Hepatocyte (in vitro differentiated cells): ENCODE results near the gene ABR. TPM values are rescaled to one million over a fixed set of nuclear protein-coding genes. Genes with fewer than 3 reads are reported as not detected.
"Not testable (repeated sequence)": the region's sequence is repeated elsewhere in the genome, so short reads cannot be mapped to it uniquely, and the experiment has no call there.

ENCODE experiments used
- DNase-seq: peaks from one replicate; pipeline ENCODE4 v3.0.0-alpha.2; 2016; ENCODE audit warnings: low spot score
- H2AFZ ChIP-seq: fragments of 200-600 bp; sonication (generic); 2 replicates; pipeline ENCODE4 v1.6.0; 2016; ENCODE audit warnings: antibody characterized with exemption, mild to moderate bottlenecking
- H3K27ac ChIP-seq: fragments of 200-600 bp; sonication (generic); 2 replicates; pipeline ENCODE4 v1.5.1; 2016; ENCODE audit warnings: mild to moderate bottlenecking
- H3K27me3 ChIP-seq: fragments of 200-600 bp; sonication (generic); 2 replicates; pipeline ENCODE4 v1.6.1; 2016
- H3K36me3 ChIP-seq: fragments of 200-600 bp; sonication (generic); replicated peaks from 2 replicates; pipeline ENCODE4 v1.5.1; 2016; ENCODE audit warnings: low read depth; ENCODE audit not compliant: insufficient read depth
- H3K4me1 ChIP-seq: fragments of 200-600 bp; sonication (generic); 2 replicates; pipeline ENCODE4 v1.5.1; 2016; ENCODE audit warnings: mild to moderate bottlenecking, moderate library complexity; ENCODE audit not compliant: insufficient read depth
- H3K4me2 ChIP-seq: fragments of 200-600 bp; sonication (generic); 2 replicates; pipeline ENCODE4 v1.6.0; 2016
- H3K4me3 ChIP-seq: fragments of 200-600 bp; sonication (generic); 2 replicates; pipeline ENCODE4 v1.5.1; 2016; ENCODE audit warnings: mild to moderate bottlenecking
- H3K79me2 ChIP-seq: fragments of 200-600 bp; sonication (generic); 2 replicates; pipeline ENCODE4 v1.6.0; 2017; ENCODE audit warnings: mild to moderate bottlenecking
- H3K9me2 ChIP-seq: fragments of 200-600 bp; sonication (generic); replicated peaks from 2 replicates; pipeline ENCODE4 v1.6.0; 2017; ENCODE audit warnings: mild to moderate bottlenecking; ENCODE audit not compliant: insufficient read depth
- H3K9me3 ChIP-seq: fragments of 200-600 bp; sonication (generic); 2 replicates; pipeline ENCODE4 v1.5.1; 2016; ENCODE audit warnings: low read depth, mild to moderate bottlenecking
- H4K20me1 ChIP-seq: fragments of 200-600 bp; sonication (generic); 2 replicates; pipeline ENCODE4 v1.6.0; 2016; ENCODE audit warnings: mild to moderate bottlenecking; ENCODE audit not compliant: insufficient read depth, poor library complexity, severe bottlenecking
- CTCF ChIP-seq: fragments of 200-600 bp; sonication (generic); IDR thresholded peaks from 2 replicates; pipeline ENCODE4 v1.5.1; 2016; ENCODE audit warnings: antibody characterized with exemption, mild to moderate bottlenecking; ENCODE audit not compliant: poor library complexity
- EZH2 ChIP-seq: fragments of 200-600 bp; sonication (generic); IDR thresholded peaks from 2 replicates; pipeline ENCODE4 v1.6.1; 2016; ENCODE audit warnings: antibody characterized with exemption, mild to moderate bottlenecking, borderline replicate concordance
- EZH2phosphoT487 ChIP-seq: fragments of 200-600 bp; sonication (generic); IDR thresholded peaks from one replicate; pipeline ENCODE4 v1.6.1; 2018; ENCODE audit warnings: antibody characterized with exemption, mild to moderate bottlenecking, low read depth, moderate library complexity; ENCODE audit not compliant: unreplicated experiment, severe bottlenecking
- WGBS: methylation state at CpG from one replicate; pipeline ENCODE4 v1.1.6; 2016; ENCODE audit warnings: low lambda C conversion rate; ENCODE audit errors: missing lambda C conversion rate; 5-methylcytosine and 5-hydroxymethylcytosine counted together
- polyA plus RNA-seq: library from polyadenylated mRNA; unstranded; fragments of >200 nt; fragmentation: Nextera tagmentation; extraction: Ambion mirVana; gene quantifications from 2 replicates; pipeline ENCODE4 v1.2.1, GENCODE V29; 2016
- total RNA-seq: library from RNA; depleted of rRNA; stranded (reverse); fragments of >200 nt; gene quantifications from 2 replicates; pipeline ENCODE4 v1.2.3, GENCODE V29; 2014

ABR gene
- total and polyA plus RNA-seq, 2 experiments from 2014 or later = 26.8 to 51.5 TPM

- H3K36me3 ChIP-seq = peaks cover 4% of the 10 kb centered on the region
- WGBS = 89% methylated on average over 10 of the region's 10 CpGs
- TF ChIP-seq EZH2phosphoT487 = no peak
- TF ChIP-seq EZH2 = no peak
- no peak for TF ChIP-seq CTCF
These were observed 112.4 kb downstream of the ABR start for GRCh38 chr17:1067282-1067956.

GRCh38 chr17:1065416-1065815 is 114.4 kb downstream of the ABR start:
- not testable (repeated sequence) for H3K27ac ChIP-seq, H3K4me3 ChIP-seq, H2AFZ ChIP-seq, H3K4me1 ChIP-seq, H3K36me3 ChIP-seq, H3K79me2 ChIP-seq, H3K9me3 ChIP-seq, H4K20me1 ChIP-seq, H3K9me2 ChIP-seq, H3K27me3 ChIP-seq, DNase-seq, H3K4me2 ChIP-seq
- 43% methylated on average over 4 of the region's 4 CpGs for WGBS

More at GRCh38 chr17:1067282-1067956, 112.4 kb downstream of the ABR start:
- no peaks in the 10 kb centered on the region for H3K79me2 ChIP-seq
- H3K4me1 ChIP-seq = no peaks in the 10 kb centered on the region
- H3K27me3 ChIP-seq = no peaks in the 10 kb centered on the region
- H4K20me1 ChIP-seq = no peaks in the 10 kb centered on the region
- H3K9me3 ChIP-seq = no peaks in the 10 kb centered on the region
- no peak overlapping the region for H3K4me2 ChIP-seq
- H3K27ac ChIP-seq = no peak overlapping the region
- H3K9me2 ChIP-seq = no peaks in the 10 kb centered on the region
- peak; percentile 50 for DNase-seq
- no peak overlapping the region for H2AFZ ChIP-seq
- H3K4me3 ChIP-seq = no peak overlapping the region

- TF ChIP-seq CTCF (no peak), EZH2phosphoT487 (no peak), EZH2 (no peak)
- H4K20me1 ChIP-seq = no peaks in the 10 kb centered on the region
- H3K36me3 ChIP-seq = peaks cover 4% of the 10 kb centered on the region
- no peaks in the 10 kb centered on the region for H3K9me3 ChIP-seq
- H3K4me1 ChIP-seq = no peaks in the 10 kb centered on the region
- no peak overlapping the region for H3K4me3 ChIP-seq
- DNase-seq = peak; percentile 58
- H2AFZ ChIP-seq = no peak overlapping the region
- WGBS = 75% methylated on average over 10 of the region's 11 CpGs
- H3K9me2 ChIP-seq = no peaks in the 10 kb centered on the region
- H3K27ac ChIP-seq = no peak overlapping the region
- no peaks in the 10 kb centered on the region for H3K27me3 ChIP-seq
- H3K4me2 ChIP-seq = no peak overlapping the region
- H3K79me2 ChIP-seq = no peaks in the 10 kb centered on the region
These were observed 118.8 kb downstream of the ABR start for GRCh38 chr17:1060991-1061390.

GRCh38 chr17:1059131-1059795 is 120.5 kb downstream of the ABR start:
- Histone ChIP-seq H3K9me2 (no peaks in the 10 kb centered on the region), H2AFZ (no peak overlapping the region), H3K9me3 (no peaks in the 10 kb centered on the region), H3K79me2 (no peaks in the 10 kb centered on the region), H3K27me3 (no peaks in the 10 kb centered on the region), H3K4me2 (no peak overlapping the region), H3K4me3 (no peak overlapping the region), H3K36me3 (no peaks in the 10 kb centered on the region), H4K20me1 (no peaks in the 10 kb centered on the region), H3K4me1 (no peaks in the 10 kb centered on the region), H3K27ac (no peak overlapping the region)
- 95% methylated on average over 12 of the region's 12 CpGs for WGBS
- TF ChIP-seq EZH2 (no peak), EZH2phosphoT487 (no peak), CTCF (no peak)
- DNase-seq = no peak
